ENCODE results near the gene PSMB11. TPM values are rescaled to one million over a fixed set of nuclear protein-coding genes. Genes with fewer than 3 reads are reported as not detected.

PSMB11 gene
- not detected in 2 replicates for total RNA-seq

GRCh38 chr14:23042162-23042965 lies at the start of gene PSMB11:
PSMB11 (plus strand) TSS chr14:23042212; CDS start chr14:23042226, 14 bp downstream.
- no peak within 1 kb of the TSS for H3K4me3 ChIP-seq (ENCODE audit: low read depth, low read length)
- no peaks in the 10 kb centered on the region for H3K36me3 ChIP-seq (ENCODE audit: control insufficient read depth, insufficient read depth, low read length)
- no peaks in the 10 kb centered on the region for H3K27me3 ChIP-seq (ENCODE audit: control insufficient read depth, insufficient read depth, low read length)
- no peak for TF ChIP-seq CTCF (IDR thresholded peaks at IDR 0.05; ENCODE audit: insufficient read depth, low read length, severe bottlenecking)
- DNase-seq (ENCODE audit: low read depth) (no peak), FAIRE-seq (no peak)

DNA sequence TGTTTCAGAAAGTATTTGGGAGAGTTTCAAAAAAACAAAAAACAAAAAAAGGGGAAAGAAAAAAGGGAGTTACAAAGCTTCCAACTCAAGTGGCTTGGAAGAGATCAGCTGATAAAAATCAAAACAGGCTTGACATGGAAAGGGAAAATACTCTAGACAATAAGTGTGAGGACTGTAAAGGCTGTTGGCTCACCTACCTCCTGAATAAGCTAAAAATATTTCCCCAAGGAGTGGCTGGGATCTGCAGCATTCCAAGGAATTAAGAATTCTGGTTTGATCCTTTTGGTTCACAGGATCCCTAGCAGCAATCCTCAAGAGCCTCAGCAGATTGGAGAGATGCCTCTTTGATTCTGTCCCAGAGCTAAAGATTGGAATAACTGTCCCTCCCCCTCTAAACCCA lies 48.5 kb upstream of the PSMB11 start:
- Histone ChIP-seq H3K4me3 (ENCODE audit: low read depth, low read length) (no peak overlapping the region), H3K27me3 (ENCODE audit: control insufficient read depth, insufficient read depth, low read length) (no peaks in the 10 kb centered on the region), H3K36me3 (ENCODE audit: control insufficient read depth, insufficient read depth, low read length) (no peaks in the 10 kb centered on the region)
- FAIRE-seq (no peak), DNase-seq (ENCODE audit: low read depth) (no peak)
- no peak for TF ChIP-seq CTCF (IDR thresholded peaks at IDR 0.05; ENCODE audit: insufficient read depth, low read length, severe bottlenecking)

DNA sequence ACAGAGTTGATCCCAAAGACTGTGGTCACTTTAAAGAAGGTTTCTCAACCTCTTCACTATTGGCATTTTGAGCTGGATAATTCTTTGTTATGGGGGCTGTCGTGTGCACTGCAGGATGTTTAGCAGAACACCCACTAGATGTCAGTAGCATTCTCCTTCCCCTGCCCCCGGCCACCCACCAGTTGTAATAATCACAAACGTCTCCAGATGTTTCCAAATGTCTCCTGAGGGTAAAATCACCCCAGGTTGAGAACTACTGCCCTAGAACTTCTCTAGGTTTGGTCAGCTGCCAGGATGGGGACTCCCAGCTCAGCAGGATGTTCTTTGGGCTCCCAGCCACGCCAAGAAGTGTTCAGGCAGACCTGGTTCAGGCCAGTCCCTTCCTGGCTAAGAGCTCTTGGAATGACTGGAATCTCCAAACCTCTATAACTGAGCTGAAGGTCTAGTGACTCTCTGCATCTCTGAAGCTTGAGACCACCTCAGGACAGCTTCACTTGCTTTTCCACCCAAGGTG lies 47.2 kb upstream of the PSMB11 start:
- no peak for FAIRE-seq
- peak; percentile 22 for DNase-seq (ENCODE audit: low read depth)
- peak; percentile 40 for TF ChIP-seq CTCF (IDR thresholded peaks at IDR 0.05; ENCODE audit: insufficient read depth, low read length, severe bottlenecking)
- Histone ChIP-seq H3K36me3 (ENCODE audit: control insufficient read depth, insufficient read depth, low read length) (no peaks in the 10 kb centered on the region), H3K27me3 (ENCODE audit: control insufficient read depth, insufficient read depth, low read length) (no peaks in the 10 kb centered on the region), H3K4me3 (ENCODE audit: low read depth, low read length) (no peak overlapping the region)

DNA sequence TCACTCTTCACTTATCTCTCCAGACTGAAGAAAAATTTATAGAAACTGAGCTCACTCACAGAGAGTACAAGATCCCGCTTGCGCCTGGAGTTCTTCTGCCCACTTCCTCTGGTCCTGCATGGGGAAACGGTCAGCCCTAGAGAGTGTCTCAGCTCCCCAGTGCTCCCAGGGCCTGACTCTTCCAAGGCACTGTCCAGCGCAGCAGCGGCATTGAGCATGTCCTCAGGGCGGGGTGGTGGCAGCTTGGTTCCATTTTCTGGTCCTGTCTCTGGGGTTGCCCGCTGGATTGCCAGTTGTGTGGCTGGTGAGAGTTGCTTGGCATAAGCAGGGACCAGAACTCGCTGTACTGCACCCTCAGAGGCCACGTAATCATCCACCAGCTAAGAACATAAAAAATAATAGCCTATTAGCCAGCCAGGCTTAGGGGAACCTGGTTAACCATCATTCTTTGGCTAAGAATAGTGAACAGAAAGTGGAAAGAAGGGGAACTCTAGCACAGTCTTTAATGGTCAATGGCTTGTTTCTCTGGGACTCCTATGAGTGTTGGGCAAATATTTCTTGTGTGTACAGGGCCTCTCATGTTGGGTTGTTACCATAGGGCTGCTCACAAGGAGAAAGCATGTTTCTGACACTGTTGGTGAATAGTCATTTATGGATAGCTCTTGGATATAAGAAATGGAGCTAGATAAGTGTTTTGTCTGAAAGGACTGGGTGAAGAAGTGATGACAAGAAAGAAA lies 46.0 kb upstream of the PSMB11 start:
- no peak overlapping the region for H3K4me3 ChIP-seq (ENCODE audit: low read depth, low read length)
- no peaks in the 10 kb centered on the region for H3K36me3 ChIP-seq (ENCODE audit: control insufficient read depth, insufficient read depth, low read length)
- FAIRE-seq, result no peak
- DNase-seq (ENCODE audit: low read depth), result no peak
- H3K27me3 ChIP-seq (ENCODE audit: control insufficient read depth, insufficient read depth, low read length), result no peaks in the 10 kb centered on the region
- no peak for TF ChIP-seq CTCF (IDR thresholded peaks at IDR 0.05; ENCODE audit: insufficient read depth, low read length, severe bottlenecking)

DNA sequence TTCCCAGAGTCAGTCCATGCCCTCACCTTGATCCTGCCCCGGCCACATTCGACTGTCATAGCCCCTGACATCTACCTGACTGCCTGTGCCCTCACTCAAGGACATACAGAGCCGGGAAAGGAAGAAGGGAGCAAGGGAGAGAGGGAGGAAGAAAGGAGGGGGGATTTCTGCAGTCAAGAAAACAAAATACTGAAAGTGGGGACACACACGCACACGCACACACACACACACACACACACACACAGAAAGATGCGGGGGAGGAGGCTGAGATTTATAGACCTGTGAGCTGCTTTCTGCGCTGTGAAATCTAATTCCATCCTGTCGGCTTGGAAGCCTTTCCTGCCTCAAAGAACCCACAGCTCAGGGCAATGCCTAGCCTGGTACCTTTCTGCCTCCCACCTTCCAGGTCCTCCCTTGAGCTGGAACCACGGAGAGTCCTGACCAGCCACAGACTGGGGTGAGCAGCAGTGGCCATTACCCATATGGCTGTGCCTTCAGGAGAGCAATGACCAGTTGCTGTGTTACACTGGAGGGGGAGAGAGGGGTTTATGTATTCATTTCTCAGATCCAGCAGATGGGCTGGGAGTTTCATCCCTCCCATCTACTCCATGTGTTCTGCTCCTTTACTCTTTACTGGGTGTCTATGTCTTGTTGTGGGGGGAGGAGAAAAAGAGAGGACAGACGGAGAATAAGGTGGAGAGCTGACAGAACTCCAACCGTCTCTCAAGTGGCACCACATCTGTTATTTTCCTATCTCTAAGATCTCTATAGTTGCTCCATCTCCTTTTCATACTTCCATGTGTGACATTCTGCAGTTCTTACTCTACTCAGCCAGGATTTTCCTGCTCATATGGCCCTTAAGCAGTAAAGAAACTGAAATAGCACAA lies 45.0 kb upstream of the PSMB11 start:
- Histone ChIP-seq H3K4me3 (ENCODE audit: low read depth, low read length) (no peak overlapping the region), H3K36me3 (ENCODE audit: control insufficient read depth, insufficient read depth, low read length) (no peaks in the 10 kb centered on the region), H3K27me3 (ENCODE audit: control insufficient read depth, insufficient read depth, low read length) (no peaks in the 10 kb centered on the region)
- no peak for TF ChIP-seq CTCF (IDR thresholded peaks at IDR 0.05; ENCODE audit: insufficient read depth, low read length, severe bottlenecking)
- no peak for FAIRE-seq
- DNase-seq (ENCODE audit: low read depth), result no peak

Data from bronchial epithelial cell (primary cell).